ENCODE measurements around the gene CTSW. TPM values are rescaled to one million over a fixed set of nuclear protein-coding genes. Genes with fewer than 3 reads are reported as not detected.

CTSW gene
- total and polyA plus RNA-seq, 2 of the 4 experiments (the other 2 are of a cell fraction): 0.07 to 0.18 TPM

- H3K18ac ChIP-seq (ENCODE audit: low read depth, low read length): no peak overlapping the region
- H3K56ac ChIP-seq (ENCODE audit: extremely low read depth, insufficient read depth, low read length): no peak overlapping the region
- H2AFZ ChIP-seq (replicated peaks; ENCODE audit: low read length, poor library complexity): peak overlapping the region; percentile 24
- no peak overlapping the region for H2BK5ac ChIP-seq (ENCODE audit: low read depth, low read length, poor library complexity, severe bottlenecking)
- in situ Hi-C loops (cut with MboI; ENCODE audit: low sequenced_read_pairs) (no loop called here), intact Hi-C loops (cut with micrococcal nuclease) (no loop called here), dilution Hi-C loops (cut with HindIII; ENCODE audit: low sequenced_read_pairs, unreplicated experiment) (no loop called here)
- 100% methylated on average over 3 of the region's 9 CpGs; no CpG with 5 or more reads in 1 of the 2 experiments for WGBS, 2 experiments (ENCODE audit: extremely low coverage in 2 of 2, insufficient read length in 1 of 2)
- no peaks in the 10 kb centered on the region for H3K9me3 ChIP-seq (ENCODE audit: control insufficient read depth, insufficient read depth, low read length)
- H3K23ac ChIP-seq (ENCODE audit: low read depth, low read length): no peak overlapping the region; the same call in 1 of the 2 replicates
- no peak overlapping the region for H4K8ac ChIP-seq (ENCODE audit: low read depth in 2 of 2, low read length in 2 of 2)
- DNase-seq (no peak), ATAC-seq (ENCODE audit: low read depth) (no peak)
- peaks cover 5% of the 10 kb centered on the region; the same call in 1 of the 2 replicates for H3K9me1 ChIP-seq (ENCODE audit: insufficient read depth, low read length)
- POLR2A ChIA-PET (ENCODE audit: unreplicated experiment): interaction anchor here (1.0 kb wide), 1 partner anchor 8 kb away, joined by 3 read pairs; the partner anchor contains the start of gene CFL1
- no peak overlapping the region for H3K4ac ChIP-seq (ENCODE audit: low read depth, low read length)
- no peak overlapping the region for H2BK15ac ChIP-seq (ENCODE audit: low read depth, low read length)
- no peak for TF ChIP-seq SMC3 (IDR thresholded peaks at IDR 0.05; ENCODE audit: low read depth, low read length)
- no peak for TF ChIP-seq BHLHE40 (IDR thresholded peaks at IDR 0.05; ENCODE audit: low read depth, low read length)
- no peak overlapping the region; the same call in 1 of the 2 replicates for H3K27ac ChIP-seq (ENCODE audit: insufficient read depth, low read length)
- H3K79me1 ChIP-seq (ENCODE audit: low read depth in 1 of 2, low read length in 2 of 2): peaks cover 23 to 89% of the 10 kb centered on the region in 2 experiments
- CTCF ChIA-PET: no interaction called here
- peaks cover 6% of the 10 kb centered on the region; the same call in 1 of the 2 replicates for H3K4me1 ChIP-seq (ENCODE audit: control insufficient read depth, insufficient read depth, low read length)
- H3K4me2 ChIP-seq (ENCODE audit: low read depth, low read length): no peak overlapping the region
- no peak overlapping the region for H4K5ac ChIP-seq (ENCODE audit: low read depth, low read length)
- no peak overlapping the region for H2BK20ac ChIP-seq (ENCODE audit: low read depth, low read length)
- BruUV-seq (replicated peaks): no TSS peak
- H4K20me1 ChIP-seq (ENCODE audit: insufficient read depth, low read length): peaks cover 50% of the 10 kb centered on the region
- no peak overlapping the region for H3K14ac ChIP-seq (replicated peaks; ENCODE audit: low read depth, low read length)
- H2AK5ac ChIP-seq (ENCODE audit: low read depth, low read length): no peak overlapping the region
- no peak overlapping the region for H2BK120ac ChIP-seq (ENCODE audit: low read depth, low read length)
- no peak overlapping the region for H3K4me3 ChIP-seq (ENCODE audit: insufficient read depth, low read depth, low read length)
- no peaks in the 10 kb centered on the region for H3K27me3 ChIP-seq (ENCODE audit: control insufficient read depth, insufficient read depth, low read length)
- H3K9ac ChIP-seq (ENCODE audit: low read depth, low read length): no peak overlapping the region
- peak overlapping the region; percentile 76 for H2AK9ac ChIP-seq (replicated peaks; ENCODE audit: low read depth, low read length, poor library complexity)
- H3K36me3 ChIP-seq (ENCODE audit: control insufficient read depth, insufficient read depth, low read length): peaks cover 88% of the 10 kb centered on the region
- H4K91ac ChIP-seq (ENCODE audit: insufficient read depth, low read depth, low read length): no peak overlapping the region
Measured at GRCh38 chr11:65865550-65866172, 14.0 kb upstream of the CTSW start.

All from IMR-90 (cell line).